IMR-90 (cell line): Measurements from ENCODE around the gene AAGAB. TPM values are rescaled to one million over a fixed set of nuclear protein-coding genes. Genes with fewer than 3 reads are reported as not detected.
A peak's percentile ranks its signal among the peaks of the same experiment; 100 is the strongest.

Experiments used
- ATAC-seq: fragments of 200-7000 bp; cut with Tn5 transposase; 2 replicates; pipeline ENCODE4 v1.9.1; 2020; ENCODE audit warnings: low read depth, mild to moderate bottlenecking, moderate library complexity
- BruUV-seq: library from RNA; stranded (reverse); fragments of 400-500 nt; replicated peaks from 2 replicates; lab custom pipeline; 2021; lab: Mats Ljungman, UMichigan
- CTCF ChIA-PET: fragments of 300-600 bp; formaldehyde crosslinking; extraction: SDS; loops from one replicate; lab custom pipeline; 2021; ENCODE audit warnings: antibody characterized with exemption; lab: Yijun Ruan, JAX
- POLR2A ChIA-PET: fragments of 300-600 bp; sonication (Branson Sonifier 250); formaldehyde crosslinking; loops from one replicate; lab custom pipeline; 2022; ENCODE audit warnings: antibody characterized with exemption; ENCODE audit not compliant: unreplicated experiment; lab: Charles Lee
- DNase-seq: peaks from one replicate; pipeline ENCODE4 v3.0.0; 2013
- H2AFZ ChIP-seq: replicated peaks from 2 replicates; pipeline ENCODE3; 2013; ENCODE audit warnings: low read length, mild to moderate bottlenecking; ENCODE audit not compliant: poor library complexity
- H2AK5ac ChIP-seq: 2 replicates; pipeline ENCODE4 v1.6.1; 2013; ENCODE audit warnings: low read depth, low read length, inconsistent platforms
- H2AK9ac ChIP-seq: replicated peaks from 2 replicates; pipeline ENCODE3; 2013; ENCODE audit warnings: mild to moderate bottlenecking, low read depth, low read length, moderate library complexity; ENCODE audit not compliant: poor library complexity
- H2BK120ac ChIP-seq: 2 replicates; pipeline ENCODE4 v1.6.1; 2013; ENCODE audit warnings: low read depth, low read length, inconsistent platforms
- H2BK15ac ChIP-seq: 3 replicates; pipeline ENCODE4 v1.6.1; 2013; ENCODE audit warnings: low read depth, low read length, inconsistent platforms
- H2BK20ac ChIP-seq: 2 replicates; pipeline ENCODE4 v1.6.1; 2013; ENCODE audit warnings: low read depth, mild to moderate bottlenecking, inconsistent platforms, low read length, moderate library complexity
- H2BK5ac ChIP-seq: 2 replicates; pipeline ENCODE4 v1.6.1; 2013; ENCODE audit warnings: mild to moderate bottlenecking, low read depth, low read length, inconsistent platforms; ENCODE audit not compliant: poor library complexity, severe bottlenecking
- H3K14ac ChIP-seq: replicated peaks from 2 replicates; pipeline ENCODE4 v1.6.1; 2013; ENCODE audit warnings: low read depth, low read length, inconsistent platforms
- H3K18ac ChIP-seq: 2 replicates; pipeline ENCODE4 v1.6.1; 2013; ENCODE audit warnings: low read depth, low read length, control low read depth
- H3K23ac ChIP-seq: 2 replicates; pipeline ENCODE4 v1.6.1; 2013; ENCODE audit warnings: low read depth, low read length, inconsistent platforms
- H3K27ac ChIP-seq: 2 replicates; pipeline ENCODE4 v1.5.1; 2013; ENCODE audit warnings: mild to moderate bottlenecking, control low read depth, low read length; ENCODE audit not compliant: insufficient read depth
- H3K27me3 ChIP-seq: 2 replicates; pipeline ENCODE4 v1.6.1; 2013; ENCODE audit warnings: low read length; ENCODE audit not compliant: control insufficient read depth, insufficient read depth
- H3K36me3 ChIP-seq: 2 replicates; pipeline ENCODE4 v1.6.1; 2013; ENCODE audit warnings: low read length, mixed read lengths; ENCODE audit not compliant: control insufficient read depth, insufficient read depth
- H3K4ac ChIP-seq: 2 replicates; pipeline ENCODE4 v1.6.1; 2013; ENCODE audit warnings: low read depth, low read length, inconsistent platforms
- H3K4me1 ChIP-seq: 2 replicates; pipeline ENCODE4 v1.6.1; 2013; ENCODE audit warnings: low read length, mixed read lengths; ENCODE audit not compliant: control insufficient read depth, insufficient read depth
- H3K4me2 ChIP-seq: 2 replicates; pipeline ENCODE4 v1.6.1; 2013; ENCODE audit warnings: low read depth, mild to moderate bottlenecking, control low read depth, low read length, moderate library complexity
- H3K4me3 ChIP-seq: 2 replicates; pipeline ENCODE4 v1.5.1; 2013; ENCODE audit warnings: low read depth, mild to moderate bottlenecking, control low read depth, low read length, moderate library complexity; ENCODE audit not compliant: insufficient read depth
- H3K56ac ChIP-seq: 2 replicates; pipeline ENCODE4 v1.6.1; 2013; ENCODE audit warnings: low read length, inconsistent platforms; ENCODE audit not compliant: insufficient read depth; ENCODE audit errors: extremely low read depth
- H3K79me1 ChIP-seq, 2 experiments: 2 replicates each; pipeline ENCODE4 v1.6.1; 2013; ENCODE audit warnings: low read length in 2 of 2, inconsistent platforms in 1 of 2, low read depth in 1 of 2
- H3K9ac ChIP-seq: 2 replicates; pipeline ENCODE4 v1.6.1; 2013; ENCODE audit warnings: low read depth, low read length, control low read depth
- H3K9me1 ChIP-seq: 2 replicates; pipeline ENCODE4 v1.6.1; 2013; ENCODE audit warnings: low read length, inconsistent platforms; ENCODE audit not compliant: insufficient read depth
- H3K9me3 ChIP-seq: 2 replicates; pipeline ENCODE4 v1.6.1; 2013; ENCODE audit warnings: low read length; ENCODE audit not compliant: control insufficient read depth, insufficient read depth
- H4K20me1 ChIP-seq: 2 replicates; pipeline ENCODE4 v1.6.1; 2013; ENCODE audit warnings: low read length, inconsistent platforms; ENCODE audit not compliant: insufficient read depth
- H4K5ac ChIP-seq: 2 replicates; pipeline ENCODE4 v1.6.1; 2013; ENCODE audit warnings: mild to moderate bottlenecking, low read depth, low read length, control low read depth
- H4K8ac ChIP-seq, 2 experiments: 2 replicates each; pipeline ENCODE4 v1.6.1; 2013; ENCODE audit warnings: low read depth in 2 of 2, low read length in 2 of 2, control low read depth in 1 of 2, inconsistent platforms in 1 of 2
- H4K91ac ChIP-seq: 2 replicates; pipeline ENCODE4 v1.6.1; 2013; ENCODE audit warnings: low read depth, low read length, inconsistent platforms; ENCODE audit not compliant: insufficient read depth
- CEBPB ChIP-seq: IDR thresholded peaks from 2 replicates; pipeline ENCODE4 v1.6.1; 2012; ENCODE audit warnings: low read depth, low read length, improper control_type of control experiment
- CHD1 ChIP-seq: IDR thresholded peaks from 2 replicates; pipeline ENCODE4 v1.6.1; 2012; ENCODE audit warnings: low read depth, low read length, improper control_type of control experiment
- FOS ChIP-seq: fragments of 150-350 bp; IDR thresholded peaks from 2 replicates; pipeline ENCODE4 v1.6.1; 2016; ENCODE audit warnings: low read depth, low read length
- NFE2L2 ChIP-seq: fragments of 150-350 bp; IDR thresholded peaks from 2 replicates; pipeline ENCODE4 v1.6.1; 2016; ENCODE audit warnings: low read depth, mild to moderate bottlenecking, low read length
- RFX5 ChIP-seq: IDR thresholded peaks from 2 replicates; pipeline ENCODE4 v1.8.0; 2012; ENCODE audit warnings: low read depth, mild to moderate bottlenecking, low read length, moderate library complexity
- WGBS, 2 experiments: methylation state at CpG; one replicate each; pipeline versions ENCODE4 v1.1.5 to v1.1.7; 2013; ENCODE audit warnings: missing lambda C conversion rate in 2 of 2; ENCODE audit not compliant: insufficient read length in 1 of 2; ENCODE audit errors: extremely low coverage in 2 of 2; 5-methylcytosine and 5-hydroxymethylcytosine counted together
- dilution Hi-C: fragments of 300-500 bp; cut with HindIII; formaldehyde crosslinking; loops from one replicate; pipeline ENCODE4 v1.14.3; 2018; ENCODE audit warnings: low sequenced_read_pairs; ENCODE audit not compliant: unreplicated experiment
- in situ Hi-C: fragments of 300-500 bp; cut with MboI; formaldehyde crosslinking; loops from 3 replicates; pipeline ENCODE4 v1.14.3; 2019; ENCODE audit warnings: low sequenced_read_pairs, inconsistent platforms, mixed read lengths
- intact Hi-C: fragments of 100-400 bp; cut with micrococcal nuclease; formaldehyde crosslinking; loops from 2 replicates; pipeline ENCODE4 v1.10.0; 2022
- polyA plus RNA-seq, 3 experiments: library from polyadenylated mRNA; depleted of rRNA; stranded (reverse); fragments of >200 nt; gene quantifications; 2 replicates each; pipeline ENCODE4 v1.2.3, GENCODE V29; 2012; ENCODE audit warnings: low replicate concordance in 1 of 3
- total RNA-seq: library from RNA; depleted of rRNA; stranded (reverse); fragments of >200 nt; gene quantifications from 2 replicates; pipeline ENCODE4 v1.2.3, GENCODE V29; 2012

The AAGAB gene
- total and polyA plus RNA-seq, 2 of the 4 experiments (the other 2 are of a cell fraction), result 26.1 to 69.7 TPM

- H2AK9ac ChIP-seq, result no peak overlapping the region
Measured at GRCh38 chr15:67224889-67225288, 29.6 kb downstream of the AAGAB start.

More at GRCh38 chr15:67224889-67225288, 29.6 kb downstream of the AAGAB start:
- Histone ChIP-seq H2BK20ac (0 out of 2 replicates have a peak overlapping the region, but pooled peaks have one; percentile 11), H3K27ac (no peak overlapping the region), H3K9me3 (no peaks in the 10 kb centered on the region), H3K4me3 (no peak overlapping the region), H3K4me1 (peaks cover 8% of the 10 kb centered on the region), H4K8ac (peak overlapping the region in 1 of 2 experiments; percentile 13; a peak in 1 of 4 replicates), H3K18ac (peak overlapping the region; percentile 74; the same call in 1 of the 2 replicates), H3K14ac (no peak overlapping the region), H4K20me1 (no peaks in the 10 kb centered on the region; the same call in 1 of the 2 replicates), H2BK5ac (peak overlapping the region; percentile 68), H3K4me2 (peak overlapping the region; percentile 46; the same call in 1 of the 2 replicates), H2BK15ac (no peak overlapping the region), H4K91ac (no peak overlapping the region), H3K23ac (no peak overlapping the region), H2BK120ac (no peak overlapping the region), H4K5ac (peak overlapping the region; percentile 76; the same call in 1 of the 2 replicates), H3K36me3 (peaks cover 1% of the 10 kb centered on the region; the same call in 1 of the 2 replicates), H3K79me1 (peaks cover 20 to 40% of the 10 kb centered on the region in 2 experiments), H3K9me1 (peaks cover 2% of the 10 kb centered on the region; the same call in 1 of the 2 replicates), H3K27me3 (no peaks in the 10 kb centered on the region), H3K56ac (no peak overlapping the region), H3K4ac (no peak overlapping the region), H3K9ac (no peak overlapping the region), H2AK5ac (no peak overlapping the region), H2AFZ (no peak overlapping the region)
- DNase-seq (no peak), ATAC-seq (peak; percentile 12; the same call in 1 of the 2 replicates)
- no TSS peak for BruUV-seq
- in situ Hi-C loops (no loop called here), intact Hi-C loops (no loop called here), dilution Hi-C loops (no loop called here)
- 100% methylated on average over 1 of the region's 3 CpGs; no CpG with 5 or more reads in 1 of the 2 experiments for WGBS, 2 experiments
- POLR2A ChIA-PET, result no interaction called here
- CTCF ChIA-PET, result no interaction called here
- TF ChIP-seq CHD1 (no peak), FOS (no peak), CEBPB (no peak), RFX5 (no peak), NFE2L2 (no peak)
